ENCODE measurements around the gene SF3B6. TPM values are rescaled to one million over a fixed set of nuclear protein-coding genes. Genes with fewer than 3 reads are reported as not detected.

SF3B6 gene
- total and polyA plus RNA-seq, 9 of the 15 experiments (the other 6 are each of a cell fraction or from before 2014, with no cell fraction given): 146 to 591 (median 295) TPM

- no peak for FAIRE-seq
- no peak overlapping the region for H3K4me2 ChIP-seq (ENCODE audit: insufficient read depth, low read length)
- H3K9ac ChIP-seq (ENCODE audit: insufficient read depth in 1 of 2, low read depth in 2 of 2, low read length in 2 of 2): no peak overlapping the region
- CTCF ChIA-PET (ENCODE audit: low intra/inter-chr PET ratio): no interaction called here
- peaks cover 9 to 43% of the 10 kb centered on the region in 2 experiments; a peak in 4 of 5 replicates for H3K4me1 ChIP-seq (replicated peaks in 1 of 2; ENCODE audit: control insufficient read depth in 2 of 2, insufficient read depth in 2 of 2, low read length in 2 of 2)
- in situ Hi-C loops (cut with MboI): no loop called here
- no peak for ATAC-seq
- H3K79me2 ChIP-seq (ENCODE audit: control insufficient read depth, insufficient read depth, low read length): no peaks in the 10 kb centered on the region
- no peak overlapping the region for H3K27ac ChIP-seq (ENCODE audit: extremely low read depth, low read depth, low read length)
- DNase-seq (ENCODE audit: extremely low read depth in 1 of 4, low spot score in 3 of 4): no peak
- WGBS (ENCODE audit: insufficient coverage, low coverage, missing lambda C conversion rate): 31% methylated on average over 2 of the region's 4 CpGs
- H3K4me3 ChIP-seq: no peak overlapping the region
- POLR2A ChIA-PET: interaction anchor here (0.7 to 1.4 kb wide), 2 partner anchors 8 to 10 kb away, joined by 3 read pairs; partner anchors contain the start of gene MFSD2B
- H3K9me3 ChIP-seq (replicated peaks; ENCODE audit: control insufficient read depth, insufficient read depth, low read depth, low read length): no peaks in the 10 kb centered on the region
- BruUV-seq (replicated peaks): no TSS peak
- no peaks in the 10 kb centered on the region for H3K27me3 ChIP-seq (ENCODE audit: control insufficient read depth in 2 of 2, insufficient read depth in 2 of 2, low read length in 2 of 2)
- H3K36me3 ChIP-seq (ENCODE audit: control insufficient read depth, insufficient read depth, low read length): peaks cover 32% of the 10 kb centered on the region
- H2AFZ ChIP-seq (ENCODE audit: low read depth, low read length): no peak overlapping the region
- peaks cover 14% of the 10 kb centered on the region for H4K20me1 ChIP-seq (replicated peaks; ENCODE audit: control insufficient read depth, insufficient read depth, low read length)
- peaks cover 3% of the 10 kb centered on the region for H3K9me1 ChIP-seq (ENCODE audit: control insufficient read depth, insufficient read depth, low read length)
- no peak for TF ChIP-seq CC2D1A (IDR thresholded peaks at IDR 0.05)
- TF ChIP-seq POLR2G (IDR thresholded peaks at IDR 0.05; ENCODE audit: low read depth, low read length): 0 out of 2 replicates have a peak, but pooled peaks have one; percentile 24
- intact Hi-C loops (cut with micrococcal nuclease): loop anchor here (5.0 kb wide), 1 partner anchor 42 kb away; no protein-coding TSS in a partner anchor
Observed at GRCh38 chr2:24020244-24020643, 55.9 kb downstream of the SF3B6 start.

GRCh38 chr2:24019729-24020128 is 56.4 kb downstream of the SF3B6 start:
- TF ChIP-seq RAD21 (CRISPR knock-in tag; conservative IDR thresholded peaks at IDR 0.05 in 1 of 2, IDR thresholded peaks at IDR 0.05 in 1 of 2) (no peak), NFIC (IDR thresholded peaks at IDR 0.05) (peak; percentile 50), TFE3 (CRISPR knock-in tag; IDR thresholded peaks at IDR 0.05) (no peak), TRIM28 (IDR thresholded peaks at IDR 0.05) (no peak), EP400 (IDR thresholded peaks at IDR 0.05) (no peak), MITF (IDR thresholded peaks at IDR 0.05) (no peak), SMC3 (conservative IDR thresholded peaks at IDR 0.05; ENCODE audit: insufficient read depth, low read depth, low read length) (no peak), CC2D1A (IDR thresholded peaks at IDR 0.05) (no peak), SMARCB1 (IDR thresholded peaks at IDR 0.05; ENCODE audit: insufficient read length, low read depth) (no peak), TSC22D4 (tag; IDR thresholded peaks at IDR 0.05) (no peak), NFXL1 (CRISPR knock-in tag; IDR thresholded peaks at IDR 0.05) (no peak), MYNN (IDR thresholded peaks at IDR 0.05) (0 out of 2 replicates have a peak, but pooled peaks have one; percentile 20), MYNN (CRISPR knock-in tag; IDR thresholded peaks at IDR 0.05) (no peak), POLR2G (IDR thresholded peaks at IDR 0.05; ENCODE audit: low read depth, low read length) (peak; percentile 40; the same call in 1 of the 2 replicates)
- BruUV-seq (replicated peaks): no TSS peak
- FAIRE-seq (no peak), DNase-seq (ENCODE audit: extremely low read depth in 1 of 4, low spot score in 3 of 4) (no peak), ATAC-seq (no peak)
- ChIA-PET POLR2A (interaction anchor here (1.4 kb wide), 1 partner anchor 10 kb away, joined by 3 read pairs; the partner anchor contains the start of gene MFSD2B), CTCF (ENCODE audit: low intra/inter-chr PET ratio) (no interaction called here)
- peaks cover 9 to 43% of the 10 kb centered on the region in 2 experiments; a peak in 4 of 5 replicates for H3K4me1 ChIP-seq (replicated peaks in 1 of 2; ENCODE audit: control insufficient read depth in 2 of 2, insufficient read depth in 2 of 2, low read length in 2 of 2)
- H3K9me3 ChIP-seq (replicated peaks; ENCODE audit: control insufficient read depth, insufficient read depth, low read depth, low read length): no peaks in the 10 kb centered on the region
- no peak overlapping the region for H3K4me2 ChIP-seq (ENCODE audit: insufficient read depth, low read length)
- in situ Hi-C loops (cut with MboI) (no loop called here), intact Hi-C loops (cut with micrococcal nuclease) (loop anchor here (5.0 to 10.0 kb wide), 2 partner anchors 43 to 195 kb away; no protein-coding TSS in a partner anchor)
- H3K27me3 ChIP-seq (ENCODE audit: control insufficient read depth in 2 of 2, insufficient read depth in 2 of 2, low read length in 2 of 2): no peaks in the 10 kb centered on the region
- no peaks in the 10 kb centered on the region for H3K79me2 ChIP-seq (ENCODE audit: control insufficient read depth, insufficient read depth, low read length)
- WGBS (ENCODE audit: insufficient coverage, low coverage, missing lambda C conversion rate): 79% methylated on average over 5 of the region's 5 CpGs
- H3K9ac ChIP-seq (ENCODE audit: insufficient read depth in 1 of 2, low read depth in 2 of 2, low read length in 2 of 2): no peak overlapping the region
- no peak overlapping the region for H3K27ac ChIP-seq (ENCODE audit: extremely low read depth, low read depth, low read length)
- no peak overlapping the region for H3K4me3 ChIP-seq
- no peak overlapping the region for H2AFZ ChIP-seq (ENCODE audit: low read depth, low read length)
- peaks cover 29% of the 10 kb centered on the region for H3K36me3 ChIP-seq (ENCODE audit: control insufficient read depth, insufficient read depth, low read length)
- peaks cover 14% of the 10 kb centered on the region for H4K20me1 ChIP-seq (replicated peaks; ENCODE audit: control insufficient read depth, insufficient read depth, low read length)
- H3K9me1 ChIP-seq (ENCODE audit: control insufficient read depth, insufficient read depth, low read length): peaks cover 3% of the 10 kb centered on the region

Measured in K562 (cell line).